ENCODE measurements around the gene CASP3.

DNA sequence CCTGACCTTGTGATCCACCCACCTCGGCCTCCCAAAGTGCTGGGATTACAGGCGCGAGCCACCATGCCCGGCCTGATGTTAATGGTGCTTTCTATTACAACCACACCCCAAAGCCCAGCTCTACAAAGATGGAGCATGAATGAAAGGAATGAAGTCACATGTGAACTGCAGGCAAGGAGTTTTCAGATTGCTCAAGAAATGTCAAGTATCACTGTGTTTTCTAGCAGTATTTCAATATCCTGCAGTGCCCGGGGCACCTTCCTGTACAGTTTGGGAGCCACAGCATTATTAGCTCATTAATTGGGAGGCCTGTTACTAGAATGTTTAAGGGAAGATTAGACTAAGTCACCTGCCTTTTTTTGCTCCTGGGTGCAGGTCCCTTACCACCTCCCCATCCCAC is 40.4 kb upstream of the CASP3 start:
- TF ChIP-seq, protein P1, sequence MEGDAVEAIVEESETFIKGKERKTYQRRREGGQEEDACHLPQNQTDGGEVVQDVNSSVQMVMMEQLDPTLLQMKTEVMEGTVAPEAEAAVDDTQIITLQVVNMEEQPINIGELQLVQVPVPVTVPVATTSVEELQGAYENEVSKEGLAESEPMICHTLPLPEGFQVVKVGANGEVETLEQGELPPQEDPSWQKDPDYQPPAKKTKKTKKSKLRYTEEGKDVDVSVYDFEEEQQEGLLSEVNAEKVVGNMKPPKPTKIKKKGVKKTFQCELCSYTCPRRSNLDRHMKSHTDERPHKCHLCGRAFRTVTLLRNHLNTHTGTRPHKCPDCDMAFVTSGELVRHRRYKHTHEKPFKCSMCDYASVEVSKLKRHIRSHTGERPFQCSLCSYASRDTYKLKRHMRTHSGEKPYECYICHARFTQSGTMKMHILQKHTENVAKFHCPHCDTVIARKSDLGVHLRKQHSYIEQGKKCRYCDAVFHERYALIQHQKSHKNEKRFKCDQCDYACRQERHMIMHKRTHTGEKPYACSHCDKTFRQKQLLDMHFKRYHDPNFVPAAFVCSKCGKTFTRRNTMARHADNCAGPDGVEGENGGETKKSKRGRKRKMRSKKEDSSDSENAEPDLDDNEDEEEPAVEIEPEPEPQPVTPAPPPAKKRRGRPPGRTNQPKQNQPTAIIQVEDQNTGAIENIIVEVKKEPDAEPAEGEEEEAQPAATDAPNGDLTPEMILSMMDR (IDR thresholded peaks at IDR 0.05): no peak
- no peak for TF ChIP-seq POLR2A (IDR thresholded peaks at IDR 0.05)

Data from Peyer's patch (tissue), 4 donors.